ENCODE data around the gene TMCC2.
A peak's percentile ranks its signal among the peaks of the same experiment; 100 is the strongest.

Gene TMCC2

GRCh38 chr1:205183676-205184335, 43.9 kb upstream of the TMCC2 start:
- no peak overlapping the region for H3K4me3 ChIP-seq (replicated peaks; ENCODE audit: insufficient read depth, low read length)
- no peak for TF ChIP-seq SPI1 (IDR thresholded peaks at IDR 0.05; ENCODE audit: borderline replicate concordance, low read depth)
- peak in 1 of 2 experiments; percentile 1 for DNase-seq (ENCODE audit: low read depth in 1 of 2, low spot score in 1 of 2)
- no peak overlapping the region for H3K27ac ChIP-seq (replicated peaks)
- no peaks in the 10 kb centered on the region for H3K27me3 ChIP-seq (ENCODE audit: insufficient read depth, poor library complexity, severe bottlenecking)

GRCh38 chr1:205186191-205186590, 41.6 kb upstream of the TMCC2 start:
- DNase-seq (ENCODE audit: low read depth in 1 of 2, low spot score in 1 of 2) = no peak
- no peak overlapping the region for H3K27ac ChIP-seq (replicated peaks)

GRCh38 chr1:205187420-205187819, 40.3 kb upstream of the TMCC2 start:
- Histone ChIP-seq H3K4me3 (replicated peaks; ENCODE audit: insufficient read depth, low read length) (no peak overlapping the region), H3K27me3 (ENCODE audit: insufficient read depth, poor library complexity, severe bottlenecking) (no peaks in the 10 kb centered on the region), H3K27ac (replicated peaks) (no peak overlapping the region)
- no peak for TF ChIP-seq REST (IDR thresholded peaks at IDR 0.05; ENCODE audit: insufficient replicate concordance, low read depth)
- no peak for TF ChIP-seq GABPA (IDR thresholded peaks at IDR 0.05; ENCODE audit: low read depth)
- TF ChIP-seq SPI1 (IDR thresholded peaks at IDR 0.05; ENCODE audit: borderline replicate concordance, low read depth) = no peak
- no peak for TF ChIP-seq CTCF (IDR thresholded peaks at IDR 0.05; ENCODE audit: insufficient read depth, low read length)
- TF ChIP-seq POLR2AphosphoS5 (IDR thresholded peaks at IDR 0.05; ENCODE audit: low read depth) = no peak
- no peak for DNase-seq (ENCODE audit: low read depth in 1 of 2, low spot score in 1 of 2)

More at GRCh38 chr1:205186191-205186590, 41.6 kb upstream of the TMCC2 start:
- no peak overlapping the region for H3K4me3 ChIP-seq (replicated peaks; ENCODE audit: insufficient read depth, low read length)
- no peak for TF ChIP-seq GABPA (IDR thresholded peaks at IDR 0.05; ENCODE audit: low read depth)
- TF ChIP-seq SPI1 (IDR thresholded peaks at IDR 0.05; ENCODE audit: borderline replicate concordance, low read depth) = no peak
- no peak for TF ChIP-seq CTCF (IDR thresholded peaks at IDR 0.05; ENCODE audit: insufficient read depth, low read length)
- TF ChIP-seq REST (IDR thresholded peaks at IDR 0.05; ENCODE audit: insufficient replicate concordance, low read depth) = no peak
- TF ChIP-seq POLR2AphosphoS5 (IDR thresholded peaks at IDR 0.05; ENCODE audit: low read depth) = no peak
- no peaks in the 10 kb centered on the region for H3K27me3 ChIP-seq (ENCODE audit: insufficient read depth, poor library complexity, severe bottlenecking)

- H3K27me3 ChIP-seq (ENCODE audit: insufficient read depth, poor library complexity, severe bottlenecking) = no peaks in the 10 kb centered on the region
- H3K4me3 ChIP-seq (replicated peaks; ENCODE audit: insufficient read depth, low read length) = no peak overlapping the region
- no peak overlapping the region for H3K27ac ChIP-seq (replicated peaks)
- DNase-seq (ENCODE audit: low read depth in 1 of 2, low spot score in 1 of 2) = no peak
- no peak for TF ChIP-seq REST (IDR thresholded peaks at IDR 0.05; ENCODE audit: insufficient replicate concordance, low read depth)
- TF ChIP-seq CTCF (IDR thresholded peaks at IDR 0.05; ENCODE audit: insufficient read depth, low read length) = no peak
- no peak for TF ChIP-seq POLR2AphosphoS5 (IDR thresholded peaks at IDR 0.05; ENCODE audit: low read depth)
- no peak for TF ChIP-seq SPI1 (IDR thresholded peaks at IDR 0.05; ENCODE audit: borderline replicate concordance, low read depth)
- TF ChIP-seq GABPA (IDR thresholded peaks at IDR 0.05; ENCODE audit: low read depth) = no peak
Observed at GRCh38 chr1:205188098-205188497, 39.6 kb upstream of the TMCC2 start.

Data from HL-60 (cell line).